K562 (cell line): ENCODE data around the gene MICAL2. TPM values are rescaled to one million over a fixed set of nuclear protein-coding genes. Genes with fewer than 3 reads are reported as not detected.

Experiments
- ARID3A ChIP-seq: IDR thresholded peaks from 2 replicates; pipeline ENCODE4 v1.6.1; 2012; ENCODE audit warnings: low read depth, low read length, improper control_type of control experiment, borderline replicate concordance
- BHLHE40 ChIP-seq: IDR thresholded peaks from 2 replicates; pipeline ENCODE4 v1.6.1; 2011; ENCODE audit warnings: low read length, improper control_type of control experiment
- ELF2 ChIP-seq: fragments of 250-450 bp; sonication (Bioruptor Pico); IDR thresholded peaks from 2 replicates; pipeline ENCODE4 v1.5.0; 2021; ENCODE audit warnings: mild to moderate bottlenecking
- FOXK2 ChIP-seq, 2 experiments: fragments of 450-650 bp; IDR thresholded peaks in 1 of 2; conservative IDR thresholded peaks in 1 of 2; 2 replicates each; pipeline ENCODE4 v1.6.1; 2016; ENCODE audit warnings: low read depth in 2 of 2, mild to moderate bottlenecking in 1 of 2
- GABPB1 ChIP-seq: sonication (generic); formaldehyde crosslinking; IDR thresholded peaks from 2 replicates; pipeline ENCODE4 v1.8.0; 2022; ENCODE audit warnings: mild to moderate bottlenecking, missing genetic modification reagents
- HDGF ChIP-seq: fragments of 450-650 bp; IDR thresholded peaks from 2 replicates; pipeline ENCODE4 v1.6.1; 2016
- JUN ChIP-seq, 2 experiments: sonication (generic) in 1 of 2; formaldehyde crosslinking in 1 of 2; IDR thresholded peaks; 2 replicates each; pipeline versions ENCODE4 v1.6.1 to v1.8.0; 2012 to 2022; ENCODE audit warnings: borderline replicate concordance in 2 of 2, mild to moderate bottlenecking in 2 of 2, improper control_type of control experiment in 1 of 2, low read depth in 1 of 2, low read length in 1 of 2, missing genetic modification reagents in 1 of 2
- RBFOX2 ChIP-seq: fragments of 200-400 bp; formaldehyde crosslinking; IDR thresholded peaks from 2 replicates; pipeline ENCODE4 v1.6.1; 2017; ENCODE audit warnings: low read depth, mild to moderate bottlenecking, low read length, moderate library complexity
- RBM25 ChIP-seq: fragments of 200-400 bp; formaldehyde crosslinking; IDR thresholded peaks from 2 replicates; pipeline ENCODE4 v1.6.1; 2018; ENCODE audit warnings: low read length, low read depth, moderate library complexity; ENCODE audit not compliant: severe bottlenecking
- RFX5 ChIP-seq: IDR thresholded peaks from 2 replicates; pipeline ENCODE4 v1.6.1; 2011; ENCODE audit warnings: low read depth, mild to moderate bottlenecking, improper control_type of control experiment, low read length
- SP1 ChIP-seq: sonication (generic); formaldehyde crosslinking; IDR thresholded peaks from 2 replicates; pipeline ENCODE4 v1.8.1; 2022; ENCODE audit warnings: mild to moderate bottlenecking, missing genetic modification reagents
- polyA plus RNA-seq, 8 experiments: library from polyadenylated mRNA; depleted of rRNA in 4 of 8; stranded (reverse) in 5 of 8; unstranded in 3 of 8; fragments of >200 nt; fragmentation: Nextera tagmentation in 2 of 8; fragmentation: Illumina TruSeq in 1 of 8; extraction: Ambion mirVana in 2 of 8; extraction: Trizol in 1 of 8; gene quantifications; 2 replicates each; pipeline versions ENCODE4 v1.2.1 to v1.2.3, GENCODE V29; 2011 to 2014; ENCODE audit warnings: inconsistent platforms in 1 of 8, missing spikeins in 1 of 8
- total RNA-seq, 7 experiments: library from RNA; depleted of rRNA in 6 of 7; stranded (reverse); fragments of >200 nt in 6 of 7; fragmentation: Illumina TruSeq in 2 of 7; extraction: Trizol in 2 of 7; gene quantifications; 2 replicates each; pipeline versions ENCODE4 v1.2.1 to v1.2.3, GENCODE V29; 2011 to 2021; ENCODE audit warnings: low replicate concordance in 1 of 7
- TF ChIP-seq, protein P1 (sequence below): fragments of 250-450 bp; sonication (Bioruptor Pico); IDR thresholded peaks from 2 replicates; pipeline ENCODE4 v1.4.0; 2020

The MICAL2 gene
- total and polyA plus RNA-seq, 9 of the 15 experiments (the other 6 are each of a cell fraction or from before 2014, with no cell fraction given), result 4.7 to 64.2 (median 33.6) TPM

- TF ChIP-seq JUN (IDR thresholded peaks at IDR 0.05; ENCODE audit: borderline replicate concordance, low read depth, low read length) (peak; percentile 78; the same call in 1 of the 2 replicates), JUN (CRISPR knock-in tag; IDR thresholded peaks at IDR 0.05; ENCODE audit: borderline replicate concordance) (peak; percentile 18; the same call in 1 of the 2 replicates), RFX5 (no peak), BHLHE40 (peak; percentile 88), ARID3A (no peak), RBM25 (peak; percentile 73), SP1 (CRISPR knock-in tag) (peak; percentile 63; the same call in 1 of the 2 replicates), RBFOX2 (peak; percentile 78), HDGF (0 out of 2 replicates have a peak, but pooled peaks have one; percentile 8), ELF2 (CRISPR knock-in tag) (no peak), FOXK2 (conservative IDR thresholded peaks at IDR 0.05 in 1 of 2, IDR thresholded peaks at IDR 0.05 in 1 of 2; ENCODE audit: low read depth in 2 of 2) (peak in 1 of 2 experiments; percentile 36; a peak in 2 of 4 replicates), GABPB1 (CRISPR knock-in tag) (peak; percentile 67)
- TF ChIP-seq, protein P1, sequence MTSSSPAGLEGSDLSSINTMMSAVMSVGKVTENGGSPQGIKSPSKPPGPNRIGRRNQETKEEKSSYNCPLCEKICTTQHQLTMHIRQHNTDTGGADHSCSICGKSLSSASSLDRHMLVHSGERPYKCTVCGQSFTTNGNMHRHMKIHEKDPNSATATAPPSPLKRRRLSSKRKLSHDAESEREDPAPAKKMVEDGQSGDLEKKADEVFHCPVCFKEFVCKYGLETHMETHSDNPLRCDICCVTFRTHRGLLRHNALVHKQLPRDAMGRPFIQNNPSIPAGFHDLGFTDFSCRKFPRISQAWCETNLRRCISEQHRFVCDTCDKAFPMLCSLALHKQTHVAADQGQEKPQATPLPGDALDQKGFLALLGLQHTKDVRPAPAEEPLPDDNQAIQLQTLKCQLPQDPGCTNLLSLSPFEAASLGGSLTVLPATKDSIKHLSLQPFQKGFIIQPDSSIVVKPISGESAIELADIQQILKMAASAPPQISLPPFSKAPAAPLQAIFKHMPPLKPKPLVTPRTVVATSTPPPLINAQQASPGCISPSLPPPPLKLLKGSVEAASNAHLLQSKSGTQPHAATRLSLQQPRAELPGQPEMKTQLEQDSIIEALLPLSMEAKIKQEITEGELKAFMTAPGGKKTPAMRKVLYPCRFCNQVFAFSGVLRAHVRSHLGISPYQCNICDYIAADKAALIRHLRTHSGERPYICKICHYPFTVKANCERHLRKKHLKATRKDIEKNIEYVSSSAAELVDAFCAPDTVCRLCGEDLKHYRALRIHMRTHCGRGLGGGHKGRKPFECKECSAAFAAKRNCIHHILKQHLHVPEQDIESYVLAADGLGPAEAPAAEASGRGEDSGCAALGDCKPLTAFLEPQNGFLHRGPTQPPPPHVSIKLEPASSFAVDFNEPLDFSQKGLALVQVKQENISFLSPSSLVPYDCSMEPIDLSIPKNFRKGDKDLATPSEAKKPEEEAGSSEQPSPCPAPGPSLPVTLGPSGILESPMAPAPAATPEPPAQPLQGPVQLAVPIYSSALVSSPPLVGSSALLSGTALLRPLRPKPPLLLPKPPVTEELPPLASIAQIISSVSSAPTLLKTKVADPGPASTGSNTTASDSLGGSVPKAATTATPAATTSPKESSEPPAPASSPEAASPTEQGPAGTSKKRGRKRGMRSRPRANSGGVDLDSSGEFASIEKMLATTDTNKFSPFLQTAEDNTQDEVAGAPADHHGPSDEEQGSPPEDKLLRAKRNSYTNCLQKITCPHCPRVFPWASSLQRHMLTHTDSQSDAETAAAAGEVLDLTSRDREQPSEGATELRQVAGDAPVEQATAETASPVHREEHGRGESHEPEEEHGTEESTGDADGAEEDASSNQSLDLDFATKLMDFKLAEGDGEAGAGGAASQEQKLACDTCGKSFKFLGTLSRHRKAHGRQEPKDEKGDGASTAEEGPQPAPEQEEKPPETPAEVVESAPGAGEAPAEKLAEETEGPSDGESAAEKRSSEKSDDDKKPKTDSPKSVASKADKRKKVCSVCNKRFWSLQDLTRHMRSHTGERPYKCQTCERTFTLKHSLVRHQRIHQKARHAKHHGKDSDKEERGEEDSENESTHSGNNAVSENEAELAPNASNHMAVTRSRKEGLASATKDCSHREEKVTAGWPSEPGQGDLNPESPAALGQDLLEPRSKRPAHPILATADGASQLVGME (CRISPR knock-in tag), result 0 out of 2 replicates have a peak, but pooled peaks have one; percentile 28
Observed at GRCh38 chr11:12110201-12110713, at the start of gene MICAL2 (continued).
